Progenitor cell of endocrine pancreas (in vitro differentiated cells): ENCODE data around the gene CENPH. TPM values are rescaled to one million over a fixed set of nuclear protein-coding genes. Genes with fewer than 3 reads are reported as not detected.
A peak's percentile ranks its signal among the peaks of the same experiment; 100 is the strongest.
"Not testable (repeated sequence)": the region's sequence is repeated elsewhere in the genome, so short reads cannot be mapped to it uniquely, and the experiment has no call there.

ENCODE experiments used
- DNase-seq: peaks from one replicate; pipeline ENCODE4 v3.0.0; 2021; ENCODE audit warnings: low spot score; ENCODE audit not compliant: unreplicated experiment
- H3K27ac Mint-ChIP-seq: 2 replicates; pipeline ENCODE4 v1.8.0; 2021; ENCODE audit warnings: mild to moderate bottlenecking, moderate library complexity, mixed read lengths
- H3K27me3 Mint-ChIP-seq: 2 replicates; pipeline ENCODE4 v1.8.0; 2021; ENCODE audit warnings: mixed read lengths
- H3K36me3 Mint-ChIP-seq: 2 replicates; pipeline ENCODE4 v1.8.0; 2022; ENCODE audit warnings: mixed read lengths; ENCODE audit not compliant: insufficient read depth
- H3K4me1 Mint-ChIP-seq: 2 replicates; pipeline ENCODE4 v1.8.0; 2021; ENCODE audit warnings: low read depth, mixed read lengths
- H3K4me3 Mint-ChIP-seq: 2 replicates; pipeline ENCODE4 v1.8.0; 2021; ENCODE audit warnings: low read depth, mild to moderate bottlenecking, moderate library complexity, mixed read lengths
- H3K9me3 Mint-ChIP-seq: 2 replicates; pipeline ENCODE4 v1.8.0; 2021; ENCODE audit warnings: low read depth, mixed read lengths
- CTCF ChIP-seq: fragments of 200-600 bp; sonication (generic); IDR thresholded peaks from one replicate; pipeline ENCODE4 v1.5.0; 2021; ENCODE audit warnings: antibody characterized with exemption, mild to moderate bottlenecking; ENCODE audit not compliant: unreplicated experiment
- total RNA-seq: library from RNA; stranded (reverse); gene quantifications from 2 replicates; pipeline ENCODE4 v1.2.1, GENCODE V29; 2021

CENPH gene
- total RNA-seq, 1 donor from 2014 or later: 22.2 TPM

GRCh38 chr5:69219939-69220338, 30.6 kb downstream of the CENPH start:
- Mint-ChIP-seq H3K27me3 (no peaks in the 10 kb centered on the region), H3K4me1 (peaks cover 14% of the 10 kb centered on the region), H3K36me3 (peaks cover 19% of the 10 kb centered on the region), H3K9me3 (no peaks in the 10 kb centered on the region), H3K27ac (peak overlapping the region; percentile 49), H3K4me3 (no peak overlapping the region)
- no peak for TF ChIP-seq CTCF
- no peak for DNase-seq

- H3K4me3 Mint-ChIP-seq, H3K27me3 Mint-ChIP-seq, H3K9me3 Mint-ChIP-seq, DNase-seq: not testable (repeated sequence)
- peaks cover 14% of the 10 kb centered on the region for H3K4me1 Mint-ChIP-seq
- H3K36me3 Mint-ChIP-seq: peaks cover 19% of the 10 kb centered on the region
- peak overlapping the region; percentile 95 for H3K27ac Mint-ChIP-seq
Observed at GRCh38 chr5:69220371-69220770, 31.0 kb downstream of the CENPH start.

- not testable (repeated sequence) for H3K9me3 Mint-ChIP-seq, DNase-seq, H3K27me3 Mint-ChIP-seq
- Mint-ChIP-seq H3K27ac (peak overlapping the region; percentile 95), H3K4me1 (peaks cover 14% of the 10 kb centered on the region), H3K36me3 (peaks cover 20% of the 10 kb centered on the region), H3K4me3 (peak overlapping the region; percentile 26)
Observed at GRCh38 chr5:69220833-69221232, 31.4 kb downstream of the CENPH start.

- Mint-ChIP-seq H3K27me3 (no peaks in the 10 kb centered on the region), H3K9me3 (no peaks in the 10 kb centered on the region), H3K4me1 (peaks cover 11% of the 10 kb centered on the region), H3K36me3 (peaks cover 18% of the 10 kb centered on the region), H3K27ac (no peak overlapping the region), H3K4me3 (no peak overlapping the region)
- DNase-seq: no peak
- TF ChIP-seq CTCF: no peak
Observed at GRCh38 chr5:69224520-69224919, 35.1 kb downstream of the CENPH start.

GRCh38 chr5:69225860-69226259, 36.5 kb downstream of the CENPH start:
- Mint-ChIP-seq H3K4me3 (no peak overlapping the region), H3K9me3 (no peaks in the 10 kb centered on the region), H3K36me3 (peaks cover 17% of the 10 kb centered on the region), H3K4me1 (peaks cover 9% of the 10 kb centered on the region), H3K27me3 (no peaks in the 10 kb centered on the region), H3K27ac (no peak overlapping the region)
- no peak for TF ChIP-seq CTCF
- no peak for DNase-seq

GRCh38 chr5:69230181-69230580, 40.8 kb downstream of the CENPH start:
- peaks cover 8% of the 10 kb centered on the region for H3K36me3 Mint-ChIP-seq
- no peaks in the 10 kb centered on the region for H3K27me3 Mint-ChIP-seq
- no peak for TF ChIP-seq CTCF
- H3K4me3 Mint-ChIP-seq: no peak overlapping the region
- H3K9me3 Mint-ChIP-seq: no peaks in the 10 kb centered on the region
- H3K27ac Mint-ChIP-seq: no peak overlapping the region
- no peak for DNase-seq
- H3K4me1 Mint-ChIP-seq: peaks cover 3% of the 10 kb centered on the region
